Hepatocyte (in vitro differentiated cells): Measurements from ENCODE around the gene TRAFD1.

Source experiments
- CTCF ChIP-seq: fragments of 200-600 bp; sonication (generic); IDR thresholded peaks from 2 replicates; pipeline ENCODE4 v1.5.1; 2016; ENCODE audit warnings: antibody characterized with exemption, mild to moderate bottlenecking; ENCODE audit not compliant: poor library complexity
- EZH2 ChIP-seq: fragments of 200-600 bp; sonication (generic); IDR thresholded peaks from 2 replicates; pipeline ENCODE4 v1.6.1; 2016; ENCODE audit warnings: antibody characterized with exemption, mild to moderate bottlenecking, borderline replicate concordance
- EZH2phosphoT487 ChIP-seq: fragments of 200-600 bp; sonication (generic); IDR thresholded peaks from one replicate; pipeline ENCODE4 v1.6.1; 2018; ENCODE audit warnings: antibody characterized with exemption, mild to moderate bottlenecking, low read depth, moderate library complexity; ENCODE audit not compliant: unreplicated experiment, severe bottlenecking

GRCh38 chr12:112194601-112195247 is 69.4 kb downstream of the TRAFD1 start:
- no peak for TF ChIP-seq CTCF
- no peak for TF ChIP-seq EZH2phosphoT487
- TF ChIP-seq EZH2, result no peak
